Measurements from ENCODE around the gene SDR42E1.

Gene SDR42E1

GRCh38 chr16:82011199-82011641, at the start of gene SDR42E1:
Gene SDR42E1 (minus strand): TSS chr16:82011470. CDS start chr16:82000858, 10,612 bp downstream.
- DNase-seq (ENCODE audit: low spot score) = no peak

DNA sequence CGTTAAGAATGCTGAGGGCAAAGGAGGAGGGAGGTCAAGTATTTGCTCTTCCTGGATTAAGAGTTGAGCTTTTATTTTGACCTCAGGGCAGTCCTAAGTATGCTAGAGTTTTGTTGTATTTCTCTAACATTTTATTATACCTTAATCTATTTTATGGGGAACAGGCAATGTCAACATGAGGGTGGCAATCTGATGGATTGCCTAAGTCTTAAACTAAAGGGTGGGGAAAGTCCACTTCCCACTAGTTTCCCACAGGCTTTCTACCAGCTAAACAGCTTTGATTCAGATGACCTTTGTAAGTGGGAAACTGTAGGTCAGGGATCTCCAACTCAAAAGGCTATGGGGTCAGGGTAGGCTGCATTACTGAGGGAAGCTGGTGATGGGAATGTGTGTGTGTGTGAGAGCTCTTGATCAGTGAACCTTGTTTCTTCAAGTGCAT, 48.7 kb upstream of the SDR42E1 start:
- no peak for DNase-seq (ENCODE audit: low spot score)

GRCh38 chr16:82059161-82059982, 48.1 kb upstream of the SDR42E1 start:
- DNase-seq (ENCODE audit: low spot score) = no peak

GRCh38 chr16:82056550-82056896, 45.3 kb upstream of the SDR42E1 start:
- DNase-seq (ENCODE audit: low spot score) = no peak

- DNase-seq (ENCODE audit: low spot score) = no peak
Measured at GRCh38 chr16:82055728-82056549, 44.7 kb upstream of the SDR42E1 start.

GRCh38 chr16:82055117-82055516, 43.8 kb upstream of the SDR42E1 start:
- no peak for DNase-seq (ENCODE audit: low spot score)

GRCh38 chr16:82051656-82052055, 40.4 kb upstream of the SDR42E1 start:
- DNase-seq (ENCODE audit: low spot score) = no peak

GRCh38 chr16:82050909-82051357, 39.7 kb upstream of the SDR42E1 start:
- no peak for DNase-seq (ENCODE audit: low spot score)

DNA sequence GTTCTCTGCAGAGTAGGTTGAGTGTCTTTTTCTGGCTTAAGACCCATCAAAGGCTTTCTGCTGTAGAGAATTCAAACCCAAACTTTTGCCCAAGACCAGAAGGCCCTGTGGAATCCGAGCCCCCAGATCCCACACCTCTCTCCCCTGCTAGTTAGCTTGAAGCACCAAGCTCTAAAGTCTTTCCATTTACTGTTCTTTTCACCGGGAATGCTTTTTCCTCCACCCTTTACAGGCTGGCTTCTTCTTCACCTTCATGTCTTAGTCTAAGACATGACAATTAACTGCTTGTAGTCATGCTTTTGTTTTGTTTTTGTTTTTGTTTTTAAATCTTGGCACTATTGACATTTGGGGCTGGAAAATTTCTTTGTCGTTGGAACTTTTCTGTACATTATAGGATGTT, 39.2 kb upstream of the SDR42E1 start:
- no peak for DNase-seq (ENCODE audit: low spot score)

- DNase-seq (ENCODE audit: low spot score) = no peak
Measured at GRCh38 chr16:82049484-82049883, 38.2 kb upstream of the SDR42E1 start.

DNA sequence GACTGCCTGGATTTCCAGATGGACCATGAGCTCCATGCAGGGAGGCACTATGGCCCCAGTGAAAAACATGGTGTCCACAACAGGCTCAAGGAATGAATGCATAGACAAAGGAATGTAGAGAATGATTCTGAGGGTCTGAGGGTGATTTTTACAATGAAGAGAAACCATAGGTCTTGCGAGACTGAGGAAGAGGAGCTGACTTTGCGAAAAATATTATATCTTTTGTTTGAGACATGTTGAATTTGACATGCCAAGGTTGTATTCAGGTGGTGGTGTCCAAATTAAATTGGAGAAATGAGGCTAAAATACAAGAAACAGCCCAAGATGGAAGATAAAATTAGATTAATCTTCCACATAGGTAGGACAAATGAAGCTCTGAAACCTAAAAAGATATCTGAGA, 36.5 kb upstream of the SDR42E1 start:
- no peak for DNase-seq (ENCODE audit: low spot score)

DNA sequence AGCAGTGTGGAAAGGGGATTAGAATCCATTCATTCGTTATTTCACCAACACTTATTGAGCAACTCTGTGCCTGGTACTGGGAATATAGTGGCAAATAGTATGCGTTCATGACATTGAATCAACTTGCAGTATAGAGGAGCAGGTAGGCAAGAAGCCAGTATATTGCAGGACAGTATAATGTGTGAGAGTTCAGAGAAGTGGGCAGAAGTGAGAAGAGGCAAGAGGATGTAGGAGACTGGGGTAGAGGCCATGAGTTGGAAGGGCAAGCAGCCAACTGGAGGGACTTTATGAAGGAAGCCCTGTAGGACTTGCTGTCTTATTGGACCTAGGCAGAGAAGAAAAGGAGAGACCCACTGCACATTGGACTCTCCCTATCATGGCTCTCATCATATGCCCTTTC, 36.1 kb upstream of the SDR42E1 start:
- DNase-seq (ENCODE audit: low spot score) = no peak

- DNase-seq (ENCODE audit: low spot score) = no peak
Measured at GRCh38 chr16:82046941-82047340, 35.7 kb upstream of the SDR42E1 start.

DNA sequence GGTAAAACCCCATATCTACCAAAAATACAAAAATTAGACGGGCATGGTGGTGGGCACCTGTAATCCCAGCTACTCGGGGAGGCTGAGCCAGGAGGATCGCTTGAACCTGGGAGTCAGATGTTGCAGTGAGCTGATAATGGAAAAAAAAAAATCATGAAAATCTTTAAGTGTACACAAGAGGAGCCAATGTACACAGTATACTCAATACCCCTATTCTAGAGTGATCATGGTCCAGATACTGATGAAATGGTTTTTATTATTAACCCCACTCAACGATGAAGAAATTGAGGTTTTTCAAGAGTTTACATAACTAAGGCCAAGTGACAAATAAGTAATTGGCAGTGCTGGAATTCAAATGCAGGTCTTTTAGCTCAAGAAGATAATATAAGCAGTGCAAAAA, 35.3 kb upstream of the SDR42E1 start:
- DNase-seq (ENCODE audit: low spot score) = no peak

- no peak for DNase-seq (ENCODE audit: low spot score)
Measured at GRCh38 chr16:82045465-82045864, 34.2 kb upstream of the SDR42E1 start.

GRCh38 chr16:82044585-82044911, 33.3 kb upstream of the SDR42E1 start:
- DNase-seq (ENCODE audit: low spot score) = no peak

- no peak for DNase-seq (ENCODE audit: low spot score)
Measured at GRCh38 chr16:82043680-82044584, 32.7 kb upstream of the SDR42E1 start.

DNA sequence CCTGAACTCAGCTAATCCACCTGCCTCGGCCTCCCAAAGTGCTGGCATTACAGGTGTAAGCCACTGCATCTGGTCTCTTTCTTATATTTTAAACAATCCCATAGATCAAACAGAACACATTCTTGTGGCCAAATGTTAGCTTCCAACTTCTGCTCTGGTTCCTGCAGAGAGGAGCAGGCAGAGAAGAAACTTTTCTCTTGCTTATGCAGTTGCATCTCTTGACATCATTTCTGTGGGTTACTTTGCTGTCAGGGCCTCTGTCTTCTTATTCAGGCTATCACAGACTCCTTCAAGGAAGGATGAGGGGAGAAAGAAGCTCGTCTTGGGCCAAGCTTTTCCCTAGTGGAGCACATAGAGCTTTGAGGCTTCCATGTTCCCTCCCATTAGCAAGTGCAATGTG, 31.6 kb upstream of the SDR42E1 start:
- no peak for DNase-seq (ENCODE audit: low spot score)

- DNase-seq (ENCODE audit: low spot score) = no peak
Measured at GRCh38 chr16:82042144-82042543, 30.9 kb upstream of the SDR42E1 start.

GRCh38 chr16:82041542-82041941, 30.3 kb upstream of the SDR42E1 start:
- no peak for DNase-seq (ENCODE audit: low spot score)

GRCh38 chr16:82040296-82040695, 29.0 kb upstream of the SDR42E1 start:
- DNase-seq (ENCODE audit: low spot score) = no peak

- DNase-seq (ENCODE audit: low spot score) = no peak
Measured at GRCh38 chr16:82037666-82038065, 26.4 kb upstream of the SDR42E1 start.

Data from COLO829 (cell line).